Sigmoid colon (tissue), 7 donors: Measurements from ENCODE around the gene NHEJ1. TPM values are rescaled to one million over a fixed set of nuclear protein-coding genes. Genes with fewer than 3 reads are reported as not detected.

ENCODE experiments used
- DNase-seq: peaks from one replicate; pipeline ENCODE4 v3.0.0-alpha.2; 2019
- H3K27ac ChIP-seq, 4 donors: fragments of 200-600 bp; sonication (generic); one replicate each; pipeline ENCODE4 v1.5.1; 2016 to 2019; ENCODE audit warnings: mild to moderate bottlenecking in 1 of 4
- H3K27me3 ChIP-seq, 3 donors: fragments of 200-600 bp; sonication (generic); one replicate each; pipeline ENCODE4 v1.5.1; 2019; ENCODE audit warnings: mild to moderate bottlenecking in 1 of 3
- H3K36me3 ChIP-seq, 4 donors: fragments of 200-600 bp; sonication (generic); one replicate each; pipeline ENCODE4 v1.5.1; 2016 to 2019
- H3K4me1 ChIP-seq, 4 donors: fragments of 200-600 bp; sonication (generic); one replicate each; pipeline ENCODE4 v1.5.1; 2017 to 2019
- H3K4me3 ChIP-seq, 4 donors: fragments of 200-600 bp; sonication (generic); one replicate each; pipeline ENCODE4 v1.5.1; 2017 to 2019; ENCODE audit warnings: mild to moderate bottlenecking in 2 of 4, moderate library complexity in 1 of 4
- H3K9me3 ChIP-seq, 4 donors: fragments of 200-600 bp in 3 of 4; sonication (generic) in 3 of 4; one replicate each; pipeline versions ENCODE4 v1.5.1 to v1.6.1; 2013 to 2019
- CTCF ChIP-seq, 4 experiments: fragments of 450-650 bp in 3 of 4; fragments of 200-600 bp in 1 of 4; IDR thresholded peaks; one replicate each; pipeline ENCODE4 v1.5.1; 2016 to 2019; ENCODE audit warnings: antibody characterized with exemption in 4 of 4, mild to moderate bottlenecking in 3 of 4, moderate library complexity in 2 of 4
- EP300 ChIP-seq, 4 donors: sonication (generic); formaldehyde crosslinking; IDR thresholded peaks; one replicate each; pipeline ENCODE4 v1.6.1; 2017; ENCODE audit warnings: antibody characterized with exemption in 4 of 4
- POLR2A ChIP-seq, 2 donors: fragments of 450-650 bp; IDR thresholded peaks; one replicate each; pipeline ENCODE4 v1.6.1; 2016; ENCODE audit warnings: antibody characterized with exemption in 2 of 2, mild to moderate bottlenecking in 2 of 2, moderate library complexity in 2 of 2
- POLR2AphosphoS5 ChIP-seq, 4 donors: sonication (generic); formaldehyde crosslinking; IDR thresholded peaks; one replicate each; pipeline ENCODE4 v1.6.1; 2017; ENCODE audit warnings: antibody characterized with exemption in 4 of 4
- WGBS, 2 donors: extraction: QIAGEN DNeasy Blood & Tissue Kit; methylation state at CpG; one replicate each; pipeline ENCODE4 v1.1.7; 2013; 5-methylcytosine and 5-hydroxymethylcytosine counted together
- intact Hi-C: fragments of 100-400 bp; cut with DNase I; formaldehyde crosslinking; loops from one replicate; pipeline ENCODE4 v1.15.1; 2023
- polyA plus RNA-seq, 3 donors: library from polyadenylated mRNA; stranded (reverse); fragments of 200-250 nt; gene quantifications; one replicate each; pipeline ENCODE4 v1.2.3, GENCODE V29; 2013
- total RNA-seq, 4 donors: library from RNA; depleted of rRNA; stranded (reverse); fragments of >200 nt; gene quantifications; one replicate each; pipeline ENCODE4 v1.1.0, GENCODE V29; 2016
- donor health status: healthy with polysubstance abuse.
- donor health status: Bipolar disorder and iron deficiency.
- donor health status: healthy.

The NHEJ1 gene
- total and polyA plus RNA-seq, 7 donors, result 15.1 to 60.1 (median 22.5) TPM

DNA sequence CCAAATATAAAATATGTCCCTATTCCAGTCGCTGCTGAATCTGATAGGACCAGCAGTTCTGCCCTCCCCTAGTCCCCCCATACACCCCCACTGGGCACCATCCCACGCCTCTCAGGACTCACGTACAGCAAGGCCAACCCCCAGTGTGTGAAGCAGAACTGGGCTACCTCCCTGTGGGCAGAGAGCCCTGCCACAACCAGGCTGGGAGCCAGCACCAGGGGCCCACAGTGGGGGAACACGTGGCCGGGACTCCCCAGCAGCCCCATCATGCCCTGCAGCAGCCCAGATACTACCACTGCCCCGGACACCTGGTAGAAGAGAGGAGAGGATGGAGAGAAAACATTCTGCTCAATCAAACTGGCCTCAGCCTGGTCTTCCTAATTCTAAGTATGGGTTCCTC lies 7.9 kb upstream of the NHEJ1 start:
- Histone ChIP-seq H3K4me1 (peaks cover 0 to 13% (median 12%) of the 10 kb centered on the region in 4 donors), H3K9me3 (no peaks in the 10 kb centered on the region), H3K36me3 (peaks cover 0 to 18% (median 12%) of the 10 kb centered on the region in 4 donors), H3K4me3 (no peak overlapping the region), H3K27me3 (no peaks in the 10 kb centered on the region), H3K27ac (no peak overlapping the region)
- no peak for TF ChIP-seq EP300 (IDR thresholded peaks at IDR 0.05)
- TF ChIP-seq POLR2AphosphoS5 (IDR thresholded peaks at IDR 0.05), result no peak
- TF ChIP-seq POLR2A (IDR thresholded peaks at IDR 0.05), result no peak
- no peak for TF ChIP-seq CTCF (IDR thresholded peaks at IDR 0.05)
- intact Hi-C loops, result no loop called here
- DNase-seq, result no peak
- 65 to 75% methylated on average over 6 of the region's 6 CpGs for WGBS, 2 donors

DNA sequence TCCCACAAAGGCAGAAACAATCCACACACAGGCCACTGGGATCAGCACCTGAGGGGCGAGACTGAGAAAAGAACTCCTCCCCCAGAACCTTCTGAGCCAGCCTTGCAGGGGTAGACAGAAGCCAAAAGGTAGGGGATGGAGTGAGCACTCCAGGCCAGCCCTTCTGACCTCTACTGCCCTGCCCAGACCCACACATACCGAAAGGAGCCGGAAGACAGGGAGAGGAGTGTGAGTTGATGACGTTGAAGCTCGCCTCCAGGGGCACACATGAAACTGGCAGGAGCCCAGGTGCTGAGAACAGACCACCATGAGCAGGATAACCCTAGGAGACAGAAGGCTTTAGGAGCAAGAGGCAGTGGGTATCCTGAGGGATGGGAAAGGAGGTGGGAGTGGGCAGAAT lies 7.4 kb upstream of the NHEJ1 start:
- peaks cover 0 to 13% (median 12%) of the 10 kb centered on the region in 4 donors for H3K4me1 ChIP-seq
- no peaks in the 10 kb centered on the region for H3K9me3 ChIP-seq
- no peak overlapping the region for H3K27ac ChIP-seq
- peaks cover 0 to 12% (median 8%) of the 10 kb centered on the region in 4 donors for H3K36me3 ChIP-seq
- no peak for DNase-seq
- H3K27me3 ChIP-seq, result no peaks in the 10 kb centered on the region
- H3K4me3 ChIP-seq, result no peak overlapping the region
- WGBS, 2 donors, result 80 to 92% methylated on average over 5 of the region's 5 CpGs
- no peak for TF ChIP-seq POLR2A (IDR thresholded peaks at IDR 0.05)
- TF ChIP-seq EP300 (IDR thresholded peaks at IDR 0.05), result no peak
- no peak for TF ChIP-seq POLR2AphosphoS5 (IDR thresholded peaks at IDR 0.05)
- no peak for TF ChIP-seq CTCF (IDR thresholded peaks at IDR 0.05)
- intact Hi-C loops, result no loop called here

DNA sequence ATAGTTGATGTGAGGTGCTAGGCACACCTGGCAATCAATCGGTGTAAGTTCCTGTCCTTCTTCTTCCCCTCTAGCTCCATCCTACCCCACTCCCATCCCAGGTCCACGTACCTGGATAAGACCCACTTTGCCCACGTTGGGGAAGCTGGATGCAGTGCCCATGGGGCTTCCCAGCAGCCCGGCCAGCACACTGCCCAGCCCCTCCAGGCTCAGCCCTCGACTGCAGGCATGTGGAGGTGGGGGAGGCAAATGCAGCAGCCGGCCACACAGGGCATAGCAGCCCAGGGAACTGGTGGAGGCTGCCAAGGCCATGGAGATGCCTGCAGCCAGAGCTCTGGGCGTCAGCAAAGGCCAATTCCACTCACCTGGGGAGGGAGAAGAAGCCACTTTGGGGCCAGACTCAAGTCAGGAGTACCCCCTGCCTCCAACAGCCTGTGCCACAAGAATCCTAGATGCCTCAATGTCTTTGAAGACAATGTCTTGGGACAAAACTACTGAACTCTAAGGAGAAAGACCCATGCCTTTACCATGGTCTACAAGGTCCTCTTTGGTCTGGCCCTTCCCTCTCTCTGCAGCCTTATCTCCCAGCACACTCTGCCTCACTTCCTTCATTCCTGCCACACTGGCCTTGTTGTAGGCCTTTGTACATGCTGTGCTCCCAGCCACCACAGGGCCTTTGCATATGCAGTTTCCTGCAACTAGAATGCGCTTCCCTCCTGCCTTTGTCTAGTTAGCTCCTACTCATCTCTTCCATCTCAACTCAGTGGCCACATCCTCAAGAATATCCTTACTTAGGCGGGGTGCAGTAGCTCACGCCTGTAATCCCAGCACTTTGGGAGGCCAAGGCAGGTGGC lies 4.7 kb upstream of the NHEJ1 start:
- H3K36me3 ChIP-seq, result no peaks in the 10 kb centered on the region
- no peak overlapping the region for H3K27ac ChIP-seq
- 93% methylated on average over 10 of the region's 10 CpGs for WGBS, 2 donors
- no peaks in the 10 kb centered on the region for H3K27me3 ChIP-seq
- H3K4me3 ChIP-seq, result no peak overlapping the region
- H3K4me1 ChIP-seq, result peaks cover 0 to 7% (median 5%) of the 10 kb centered on the region in 4 donors
- H3K9me3 ChIP-seq, result no peaks in the 10 kb centered on the region
- no peak for DNase-seq
- TF ChIP-seq POLR2A (IDR thresholded peaks at IDR 0.05) (no peak), EP300 (IDR thresholded peaks at IDR 0.05) (no peak), CTCF (IDR thresholded peaks at IDR 0.05) (no peak), POLR2AphosphoS5 (IDR thresholded peaks at IDR 0.05) (no peak)
- intact Hi-C loops, result no loop called here

GRCh38 chr2:219163156-219163555 lies 2.5 kb upstream of the NHEJ1 start:
- DNase-seq, result no peak
- Histone ChIP-seq H3K27ac (no peak overlapping the region), H3K27me3 (no peaks in the 10 kb centered on the region), H3K4me1 (peaks cover 0 to 13% (median 10%) of the 10 kb centered on the region in 4 donors), H3K9me3 (no peaks in the 10 kb centered on the region), H3K36me3 (no peaks in the 10 kb centered on the region), H3K4me3 (no peak overlapping the region)
- 95 to 96% methylated on average over 6 of the region's 6 CpGs for WGBS, 2 donors
- intact Hi-C loops, result loop anchor here (5.0 kb wide), 1 partner anchor 224 kb away; the partner anchor contains the start of gene DNPEP
- no peak for TF ChIP-seq CTCF (IDR thresholded peaks at IDR 0.05)
- TF ChIP-seq POLR2AphosphoS5 (IDR thresholded peaks at IDR 0.05), result no peak
- TF ChIP-seq POLR2A (IDR thresholded peaks at IDR 0.05), result no peak
- TF ChIP-seq EP300 (IDR thresholded peaks at IDR 0.05), result no peak
